GM23338 (cell line): ENCODE data around the gene CD4. TPM values are rescaled to one million over a fixed set of nuclear protein-coding genes. Genes with fewer than 3 reads are reported as not detected.

Experiments used
- ATAC-seq: fragments of 200-7000 bp; cut with Tn5 transposase; 3 replicates; pipeline ENCODE4 v1.9.1; 2020
- DNase-seq: peaks from one replicate; pipeline ENCODE4 v3.0.0-alpha.2; 2015; ENCODE audit warnings: low spot score
- H2AFZ ChIP-seq: fragments of 200-600 bp; sonication (generic); 2 replicates; pipeline ENCODE4 v1.8.0; 2016; ENCODE audit warnings: antibody characterized with exemption, mild to moderate bottlenecking, moderate library complexity
- H3F3A ChIP-seq: fragments of 200-600 bp; sonication (generic); replicated peaks from 2 replicates; pipeline ENCODE4 v1.8.0; 2017; ENCODE audit warnings: antibody characterized with exemption, mixed run types, low read depth
- H3K27ac ChIP-seq: fragments of 200-600 bp; sonication (generic); 2 replicates; pipeline ENCODE4 v1.6.1; 2016; ENCODE audit warnings: low read depth
- H3K27me3 ChIP-seq: fragments of 200-600 bp; sonication (generic); 2 replicates; pipeline ENCODE4 v1.8.0; 2016; ENCODE audit warnings: mild to moderate bottlenecking, mixed run types, moderate library complexity; ENCODE audit not compliant: insufficient read depth
- H3K36me3 ChIP-seq: fragments of 200-600 bp; sonication (generic); 2 replicates; pipeline ENCODE4 v1.8.0; 2016; ENCODE audit warnings: mild to moderate bottlenecking; ENCODE audit not compliant: insufficient read depth
- H3K4me1 ChIP-seq: fragments of 200-600 bp; sonication (generic); 2 replicates; pipeline ENCODE4 v1.8.0; 2016; ENCODE audit warnings: mild to moderate bottlenecking, moderate library complexity; ENCODE audit not compliant: insufficient read depth
- H3K4me2 ChIP-seq: fragments of 200-600 bp; sonication (generic); 2 replicates; pipeline ENCODE4 v1.7.1; 2017; ENCODE audit warnings: mixed run types
- H3K4me3 ChIP-seq: fragments of 200-600 bp; sonication (generic); 2 replicates; pipeline ENCODE4 v1.6.1; 2016; ENCODE audit warnings: mixed run types
- H3K79me2 ChIP-seq: fragments of 200-600 bp; sonication (generic); replicated peaks from 2 replicates; pipeline ENCODE4 v1.8.0; 2017; ENCODE audit warnings: mild to moderate bottlenecking; ENCODE audit not compliant: insufficient read depth
- H3K9me2 ChIP-seq: fragments of 200-600 bp; sonication (generic); 2 replicates; pipeline ENCODE4 v1.8.0; 2017; ENCODE audit not compliant: insufficient read depth
- H4K20me1 ChIP-seq: fragments of 200-600 bp; sonication (generic); replicated peaks from 2 replicates; pipeline ENCODE4 v1.8.0; 2017; ENCODE audit warnings: mild to moderate bottlenecking; ENCODE audit not compliant: insufficient read depth
- H3K27ac Mint-ChIP-seq: 2 replicates; pipeline ENCODE4 v1.8.0; 2020; ENCODE audit warnings: inconsistent platforms, mild to moderate bottlenecking, moderate library complexity, mixed read lengths
- H3K27me3 Mint-ChIP-seq: 3 replicates; pipeline ENCODE4 v1.8.0; 2022; ENCODE audit warnings: low read depth, mild to moderate bottlenecking, moderate library complexity, mixed read lengths, inconsistent platforms; ENCODE audit not compliant: insufficient read depth, poor library complexity
- H3K36me3 Mint-ChIP-seq: 3 replicates; pipeline ENCODE4 v1.8.0; 2021; ENCODE audit warnings: low read depth, mild to moderate bottlenecking, inconsistent platforms, moderate library complexity, mixed read lengths
- H3K4me1 Mint-ChIP-seq: 3 replicates; pipeline ENCODE4 v1.8.0; 2020; ENCODE audit warnings: mild to moderate bottlenecking, inconsistent platforms, mixed read lengths
- H3K4me3 Mint-ChIP-seq: 3 replicates; pipeline ENCODE4 v1.8.0; 2021; ENCODE audit warnings: moderate library complexity, mild to moderate bottlenecking, inconsistent platforms, mixed read lengths
- H3K9me3 Mint-ChIP-seq: 3 replicates; pipeline ENCODE4 v1.8.0; 2020; ENCODE audit warnings: moderate library complexity, mild to moderate bottlenecking, inconsistent platforms, mixed read lengths
- CREB1 ChIP-seq: fragments of 250-450 bp; sonication (Bioruptor Pico); IDR thresholded peaks from 2 replicates; pipeline ENCODE4 v1.5.0; 2020; ENCODE audit warnings: low read depth, mild to moderate bottlenecking, moderate library complexity
- EZH2 ChIP-seq: fragments of 200-600 bp; sonication (generic); IDR thresholded peaks from one replicate; pipeline ENCODE4 v1.8.0; 2017; ENCODE audit warnings: antibody characterized with exemption, mild to moderate bottlenecking, low read depth; ENCODE audit not compliant: unreplicated experiment
- EZH2phosphoT487 ChIP-seq: fragments of 200-600 bp; sonication (generic); IDR thresholded peaks from one replicate; pipeline ENCODE4 v1.8.1; 2018; ENCODE audit warnings: antibody characterized with exemption; ENCODE audit not compliant: unreplicated experiment
- NANOG ChIP-seq: IDR thresholded peaks from 2 replicates; pipeline ENCODE4 v1.6.1; 2016; ENCODE audit warnings: antibody characterized with exemption, borderline replicate concordance
- ZNF462 ChIP-seq: fragments of 250-450 bp; sonication (Bioruptor Pico); IDR thresholded peaks from 2 replicates; pipeline ENCODE4 v1.5.0; 2020; ENCODE audit warnings: mild to moderate bottlenecking, moderate library complexity
- polyA plus RNA-seq: library from polyadenylated mRNA; unstranded; fragments of >200 nt; fragmentation: Nextera tagmentation; extraction: Ambion mirVana; gene quantifications from 2 replicates; pipeline ENCODE4 v1.2.1, GENCODE V29; 2016
- total RNA-seq: library from RNA; depleted of rRNA; stranded (reverse); fragments of >200 nt; shearing (Covaris generic); gene quantifications from 2 replicates; pipeline ENCODE4 v1.2.3, GENCODE V29; 2014
- TF ChIP-seq, protein P1 (sequence below): IDR thresholded peaks from 2 replicates; pipeline ENCODE4 v1.6.1; 2016; ENCODE audit warnings: antibody characterized with exemption
- TF ChIP-seq, protein P2 (sequence below): IDR thresholded peaks from one replicate; pipeline ENCODE4 v1.6.1; 2018; ENCODE audit warnings: antibody characterized with exemption; ENCODE audit not compliant: unreplicated experiment

The CD4 gene
- total and polyA plus RNA-seq, 2 experiments from 2014 or later, result 1.5 to 2.0 TPM

DNA sequence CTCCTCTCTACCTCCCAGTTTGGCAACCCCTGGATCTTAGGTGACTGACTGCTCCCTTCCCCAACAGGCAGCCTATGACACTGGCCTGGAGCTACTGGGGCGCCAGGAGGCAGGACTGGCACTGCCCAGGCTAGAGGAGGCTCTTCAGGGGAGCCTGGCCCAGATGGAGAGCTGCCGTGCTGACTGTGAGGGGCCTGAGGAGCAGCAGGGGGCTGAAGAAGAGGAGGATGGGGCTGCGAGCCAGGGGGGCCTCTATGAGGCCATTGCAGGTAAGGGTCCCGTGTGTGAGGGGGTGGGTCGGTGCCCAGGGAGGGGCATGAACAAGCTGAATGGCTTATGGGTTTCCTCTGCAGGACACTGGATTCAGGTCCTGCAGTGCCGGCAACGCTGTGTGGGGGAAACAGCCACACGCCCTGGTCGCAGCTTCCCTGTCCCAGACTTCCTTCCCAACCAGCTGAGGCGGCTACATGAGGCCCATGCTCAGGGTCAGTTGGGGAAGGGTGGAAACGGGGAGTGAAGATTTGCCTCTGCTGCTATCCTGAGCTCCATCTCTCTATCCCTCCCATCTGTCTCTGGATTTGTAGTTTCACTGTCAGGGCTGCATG lies 41.1 kb downstream of the CD4 start:
- Histone ChIP-seq H4K20me1 (0 out of 2 replicates have a peak, but pooled peaks cover 3% of the 10 kb centered on the region), H3K36me3 (peaks cover 3% of the 10 kb centered on the region; the same call in 1 of the 2 replicates), H3K4me3 (peak overlapping the region; percentile 98), H3K9me2 (no peaks in the 10 kb centered on the region), H3K79me2 (peaks cover 9% of the 10 kb centered on the region), H3K4me2 (no peak overlapping the region), H3F3A (peaks cover 29% of the 10 kb centered on the region), H3K27me3 (peaks cover 14% of the 10 kb centered on the region; the same call in 1 of the 2 replicates), H3K4me1 (peaks cover 21% of the 10 kb centered on the region), H3K27ac (no peak overlapping the region), H2AFZ (no peak overlapping the region)
- no peak for ATAC-seq
- Mint-ChIP-seq H3K9me3 (no peaks in the 10 kb centered on the region), H3K4me3 (peak overlapping the region; percentile 96), H3K27ac (no peak overlapping the region), H3K4me1 (peaks cover 36% of the 10 kb centered on the region), H3K36me3 (peaks cover 48% of the 10 kb centered on the region), H3K27me3 (peaks cover 25% of the 10 kb centered on the region)
- no peak for DNase-seq
- TF ChIP-seq EZH2phosphoT487 (no peak), ZNF462 (no peak), NANOG (no peak), CREB1 (CRISPR knock-in tag) (no peak), EZH2 (no peak)
- TF ChIP-seq, protein P1, sequence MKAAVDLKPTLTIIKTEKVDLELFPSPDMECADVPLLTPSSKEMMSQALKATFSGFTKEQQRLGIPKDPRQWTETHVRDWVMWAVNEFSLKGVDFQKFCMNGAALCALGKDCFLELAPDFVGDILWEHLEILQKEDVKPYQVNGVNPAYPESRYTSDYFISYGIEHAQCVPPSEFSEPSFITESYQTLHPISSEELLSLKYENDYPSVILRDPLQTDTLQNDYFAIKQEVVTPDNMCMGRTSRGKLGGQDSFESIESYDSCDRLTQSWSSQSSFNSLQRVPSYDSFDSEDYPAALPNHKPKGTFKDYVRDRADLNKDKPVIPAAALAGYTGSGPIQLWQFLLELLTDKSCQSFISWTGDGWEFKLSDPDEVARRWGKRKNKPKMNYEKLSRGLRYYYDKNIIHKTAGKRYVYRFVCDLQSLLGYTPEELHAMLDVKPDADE, result no peak
- TF ChIP-seq, protein P2, sequence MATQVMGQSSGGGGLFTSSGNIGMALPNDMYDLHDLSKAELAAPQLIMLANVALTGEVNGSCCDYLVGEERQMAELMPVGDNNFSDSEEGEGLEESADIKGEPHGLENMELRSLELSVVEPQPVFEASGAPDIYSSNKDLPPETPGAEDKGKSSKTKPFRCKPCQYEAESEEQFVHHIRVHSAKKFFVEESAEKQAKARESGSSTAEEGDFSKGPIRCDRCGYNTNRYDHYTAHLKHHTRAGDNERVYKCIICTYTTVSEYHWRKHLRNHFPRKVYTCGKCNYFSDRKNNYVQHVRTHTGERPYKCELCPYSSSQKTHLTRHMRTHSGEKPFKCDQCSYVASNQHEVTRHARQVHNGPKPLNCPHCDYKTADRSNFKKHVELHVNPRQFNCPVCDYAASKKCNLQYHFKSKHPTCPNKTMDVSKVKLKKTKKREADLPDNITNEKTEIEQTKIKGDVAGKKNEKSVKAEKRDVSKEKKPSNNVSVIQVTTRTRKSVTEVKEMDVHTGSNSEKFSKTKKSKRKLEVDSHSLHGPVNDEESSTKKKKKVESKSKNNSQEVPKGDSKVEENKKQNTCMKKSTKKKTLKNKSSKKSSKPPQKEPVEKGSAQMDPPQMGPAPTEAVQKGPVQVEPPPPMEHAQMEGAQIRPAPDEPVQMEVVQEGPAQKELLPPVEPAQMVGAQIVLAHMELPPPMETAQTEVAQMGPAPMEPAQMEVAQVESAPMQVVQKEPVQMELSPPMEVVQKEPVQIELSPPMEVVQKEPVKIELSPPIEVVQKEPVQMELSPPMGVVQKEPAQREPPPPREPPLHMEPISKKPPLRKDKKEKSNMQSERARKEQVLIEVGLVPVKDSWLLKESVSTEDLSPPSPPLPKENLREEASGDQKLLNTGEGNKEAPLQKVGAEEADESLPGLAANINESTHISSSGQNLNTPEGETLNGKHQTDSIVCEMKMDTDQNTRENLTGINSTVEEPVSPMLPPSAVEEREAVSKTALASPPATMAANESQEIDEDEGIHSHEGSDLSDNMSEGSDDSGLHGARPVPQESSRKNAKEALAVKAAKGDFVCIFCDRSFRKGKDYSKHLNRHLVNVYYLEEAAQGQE, result no peak
